ENCODE measurements around the gene PTK7. TPM values are rescaled to one million over a fixed set of nuclear protein-coding genes. Genes with fewer than 3 reads are reported as not detected.
"Not testable (repeated sequence)": the region's sequence is repeated elsewhere in the genome, so short reads cannot be mapped to it uniquely, and the experiment has no call there.

The PTK7 gene
- total and polyA plus RNA-seq, 2 experiments from 2014 or later, result 75.8 to 115 TPM

DNA sequence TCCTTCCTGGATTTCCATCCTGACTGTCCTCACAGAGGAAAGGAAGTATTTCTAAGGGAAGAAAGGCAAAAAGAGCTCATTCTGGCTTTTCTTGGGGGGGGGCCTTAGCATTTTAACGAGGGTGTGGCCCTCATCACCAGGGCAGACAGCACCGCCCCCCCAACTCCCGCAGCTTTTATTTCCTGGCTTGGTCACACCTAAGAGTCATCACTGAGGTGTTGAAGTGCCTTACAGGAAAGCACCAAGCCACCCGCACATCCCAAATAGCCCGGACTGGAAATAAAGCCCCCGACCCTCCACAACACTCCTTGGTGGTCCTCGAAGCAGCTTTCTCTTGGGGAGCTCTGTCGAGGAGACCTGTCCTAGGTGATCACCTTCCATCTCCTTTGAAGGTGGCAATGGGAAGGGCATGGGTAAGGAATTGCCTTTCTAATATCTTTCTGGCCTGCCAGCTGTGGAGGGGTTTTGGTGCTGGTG lies 1.3 kb downstream of the PTK7 start:
- peaks cover 6% of the 10 kb centered on the region for H3K36me3 ChIP-seq

DNA sequence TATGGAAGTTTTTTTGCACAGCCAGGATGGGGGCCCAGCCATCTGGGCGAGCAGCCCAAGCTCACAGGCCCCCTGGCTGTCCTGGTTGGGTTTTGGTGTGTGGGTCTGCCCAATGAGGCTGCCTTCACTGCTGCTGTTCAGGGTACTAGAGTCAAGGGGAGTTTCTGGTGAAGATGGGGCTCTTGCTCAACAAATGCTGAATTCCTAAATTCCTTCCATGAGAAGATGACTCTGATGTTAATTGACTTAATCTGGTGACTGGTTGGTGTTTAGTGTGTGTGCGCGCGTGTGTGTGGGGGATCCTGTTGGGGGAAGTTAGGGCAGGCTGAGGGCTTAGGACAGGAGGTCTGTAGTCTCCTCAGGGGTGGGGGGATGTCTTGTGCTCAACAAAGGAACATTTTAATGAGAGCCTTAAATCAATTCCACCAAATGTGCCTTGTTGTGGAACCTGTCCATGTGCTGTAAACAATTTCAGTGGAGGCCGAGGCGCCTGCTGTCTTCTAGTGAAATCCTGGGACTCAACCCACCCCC lies 1.9 kb downstream of the PTK7 start:
- H3K4me1 ChIP-seq (ENCODE audit: low read depth), result peaks cover 6% of the 10 kb centered on the region
- H3K27ac ChIP-seq, result no peak overlapping the region
- H3K36me3 ChIP-seq, result peaks cover 1% of the 10 kb centered on the region
- H3K27me3 ChIP-seq, result no peaks in the 10 kb centered on the region
- peak overlapping the region; percentile 96 for H3K4me3 ChIP-seq
- DNase-seq (ENCODE audit: low read depth in 1 of 2, low spot score in 1 of 2), result peak in 1 of 2 donors; percentile 62
- H3K9me3 ChIP-seq (ENCODE audit: low read depth), result no peaks in the 10 kb centered on the region
- TF ChIP-seq, protein P1, sequence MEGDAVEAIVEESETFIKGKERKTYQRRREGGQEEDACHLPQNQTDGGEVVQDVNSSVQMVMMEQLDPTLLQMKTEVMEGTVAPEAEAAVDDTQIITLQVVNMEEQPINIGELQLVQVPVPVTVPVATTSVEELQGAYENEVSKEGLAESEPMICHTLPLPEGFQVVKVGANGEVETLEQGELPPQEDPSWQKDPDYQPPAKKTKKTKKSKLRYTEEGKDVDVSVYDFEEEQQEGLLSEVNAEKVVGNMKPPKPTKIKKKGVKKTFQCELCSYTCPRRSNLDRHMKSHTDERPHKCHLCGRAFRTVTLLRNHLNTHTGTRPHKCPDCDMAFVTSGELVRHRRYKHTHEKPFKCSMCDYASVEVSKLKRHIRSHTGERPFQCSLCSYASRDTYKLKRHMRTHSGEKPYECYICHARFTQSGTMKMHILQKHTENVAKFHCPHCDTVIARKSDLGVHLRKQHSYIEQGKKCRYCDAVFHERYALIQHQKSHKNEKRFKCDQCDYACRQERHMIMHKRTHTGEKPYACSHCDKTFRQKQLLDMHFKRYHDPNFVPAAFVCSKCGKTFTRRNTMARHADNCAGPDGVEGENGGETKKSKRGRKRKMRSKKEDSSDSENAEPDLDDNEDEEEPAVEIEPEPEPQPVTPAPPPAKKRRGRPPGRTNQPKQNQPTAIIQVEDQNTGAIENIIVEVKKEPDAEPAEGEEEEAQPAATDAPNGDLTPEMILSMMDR (IDR thresholded peaks at IDR 0.05; ENCODE audit: low read depth, low read length), result no peak

More for the DNA sequence above, 1.3 kb downstream of the PTK7 start:
- Histone ChIP-seq H3K9me3 (ENCODE audit: low read depth) (no peaks in the 10 kb centered on the region), H3K4me1 (ENCODE audit: low read depth) (peaks cover 6% of the 10 kb centered on the region), H3K27ac (peak overlapping the region; percentile 53), H3K4me3 (peak overlapping the region; percentile 96), H3K27me3 (no peaks in the 10 kb centered on the region)
- TF ChIP-seq, protein P1 (IDR thresholded peaks at IDR 0.05; ENCODE audit: low read depth, low read length), result no peak
- DNase-seq (ENCODE audit: low read depth in 1 of 2, low spot score in 1 of 2), result no peak

DNA sequence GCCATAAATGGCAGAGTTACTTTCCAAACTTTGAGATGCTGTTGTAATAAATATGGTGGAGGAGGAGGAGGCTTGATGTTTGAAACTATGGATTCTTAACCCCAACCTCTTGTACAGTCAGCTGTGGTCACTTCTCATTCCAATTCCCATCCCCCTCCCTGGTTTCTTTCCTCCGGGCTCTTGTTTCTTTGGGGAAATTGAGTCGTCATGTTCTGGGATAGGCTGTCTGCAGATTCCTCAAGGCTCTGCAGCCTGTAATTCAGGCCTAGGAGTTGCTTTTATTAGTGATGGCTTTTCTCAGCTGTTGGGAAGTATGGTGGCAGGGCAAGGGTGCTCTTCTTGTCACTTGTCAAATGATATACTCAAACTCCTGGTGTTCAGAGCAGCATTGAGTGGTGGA lies 2.6 kb downstream of the PTK7 start:
- peak in 1 of 2 donors; percentile 69 for DNase-seq (ENCODE audit: low read depth in 1 of 2, low spot score in 1 of 2)
- Histone ChIP-seq H3K9me3 (ENCODE audit: low read depth) (no peaks in the 10 kb centered on the region), H3K27me3 (no peaks in the 10 kb centered on the region), H3K36me3 (no peaks in the 10 kb centered on the region), H3K27ac (no peak overlapping the region), H3K4me1 (ENCODE audit: low read depth) (peaks cover 6% of the 10 kb centered on the region), H3K4me3 (no peak overlapping the region)
- TF ChIP-seq, protein P1 (IDR thresholded peaks at IDR 0.05; ENCODE audit: low read depth, low read length), result no peak

DNA sequence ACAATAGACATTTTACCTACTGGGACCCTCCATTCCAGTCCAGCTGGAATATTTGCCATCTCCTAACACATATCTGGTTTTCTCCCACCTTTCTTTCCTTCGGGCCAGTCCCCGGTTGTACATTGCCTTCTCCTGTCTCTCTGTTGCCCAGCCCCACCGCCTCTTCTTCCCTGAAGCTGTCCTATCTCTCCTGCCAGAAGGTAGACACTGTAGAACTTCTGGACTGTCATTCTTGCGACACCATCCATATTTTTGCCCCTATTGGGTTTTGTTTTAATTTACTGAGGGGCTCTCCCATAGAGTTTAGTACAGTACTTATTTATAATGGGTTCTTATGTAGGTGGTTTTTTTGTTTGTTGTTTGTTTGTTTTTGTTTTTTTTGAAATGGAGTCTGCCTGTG lies 4.9 kb downstream of the PTK7 start:
- Histone ChIP-seq H3K27ac (no peak overlapping the region), H3K36me3 (no peaks in the 10 kb centered on the region), H3K9me3 (ENCODE audit: low read depth) (no peaks in the 10 kb centered on the region), H3K4me1 (ENCODE audit: low read depth) (peaks cover 6% of the 10 kb centered on the region), H3K4me3 (no peak overlapping the region), H3K27me3 (no peaks in the 10 kb centered on the region)
- no peak for DNase-seq (ENCODE audit: low read depth in 1 of 2, low spot score in 1 of 2)
- TF ChIP-seq, protein P1 (IDR thresholded peaks at IDR 0.05; ENCODE audit: low read depth, low read length), result no peak

DNA sequence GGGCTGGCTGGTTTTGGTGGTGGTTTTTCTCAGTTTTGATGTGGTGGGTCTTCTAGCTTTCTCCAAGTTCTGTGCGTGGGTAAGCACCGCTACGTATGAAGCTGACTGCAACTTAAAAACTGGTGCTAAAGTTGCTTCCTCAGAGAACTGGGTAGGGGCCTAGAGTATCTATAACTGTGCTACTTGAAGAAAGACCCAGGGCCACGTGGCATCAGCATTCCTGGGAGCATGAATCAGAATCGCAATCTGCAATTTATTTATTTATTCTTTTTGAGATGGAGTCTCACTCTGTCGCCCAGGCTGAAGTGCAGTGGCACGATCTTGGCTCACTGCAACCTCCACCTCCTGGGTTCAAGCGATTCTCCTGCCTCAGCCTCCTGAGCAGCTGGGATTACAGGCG lies 5.8 kb downstream of the PTK7 start:
- not testable (repeated sequence) for H3K27me3 ChIP-seq; H3K9me3 ChIP-seq (ENCODE audit: low read depth); H3K4me1 ChIP-seq (ENCODE audit: low read depth); H3K27ac ChIP-seq; DNase-seq (ENCODE audit: low read depth in 1 of 2, low spot score in 1 of 2); H3K36me3 ChIP-seq; H3K4me3 ChIP-seq

DNA sequence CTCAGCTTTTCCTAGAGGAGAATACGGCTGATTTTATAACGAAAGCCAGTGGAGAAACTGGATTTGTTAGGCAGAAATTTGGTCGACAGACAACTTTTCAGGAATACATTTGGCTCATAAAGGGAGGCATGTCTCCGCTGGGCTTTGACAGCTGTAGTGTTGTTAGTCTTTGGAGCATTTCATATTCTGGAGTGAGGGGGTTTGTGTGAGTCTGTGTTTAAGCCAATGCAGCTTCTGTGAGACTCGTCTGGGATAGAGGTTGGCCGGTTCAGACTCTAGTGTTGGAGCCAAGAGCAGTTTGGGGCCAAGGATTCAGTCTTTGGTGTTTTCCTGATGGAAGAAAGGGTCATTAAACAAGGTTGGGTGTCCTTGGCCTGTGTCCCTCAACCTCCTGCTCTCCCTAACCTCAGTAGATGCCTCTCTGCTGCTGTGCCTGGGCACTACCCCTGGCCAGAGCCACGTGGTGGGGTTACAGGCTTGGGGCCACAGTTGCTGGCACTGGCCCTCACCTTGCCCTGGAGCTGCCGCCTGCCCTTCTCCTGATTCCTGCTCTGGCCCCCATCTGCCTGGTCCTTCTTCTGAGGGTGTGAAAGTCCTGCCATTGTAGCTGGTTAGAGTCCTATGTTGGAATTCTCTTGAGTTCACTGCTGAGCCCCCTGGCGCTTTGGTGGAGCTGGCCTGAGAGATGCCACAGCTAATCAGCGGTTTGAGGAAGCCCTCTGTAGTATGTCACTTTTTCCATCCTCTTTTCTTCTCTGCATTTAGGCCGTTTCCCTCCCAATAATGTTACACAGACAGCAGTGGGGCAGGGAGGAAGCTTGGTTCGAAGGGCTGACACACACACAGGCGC lies 6.9 kb downstream of the PTK7 start:
- DNase-seq (ENCODE audit: low read depth in 1 of 2, low spot score in 1 of 2), result no peak
- Histone ChIP-seq H3K4me1 (ENCODE audit: low read depth) (peaks cover 3% of the 10 kb centered on the region), H3K27me3 (no peaks in the 10 kb centered on the region), H3K9me3 (ENCODE audit: low read depth) (no peaks in the 10 kb centered on the region), H3K36me3 (no peaks in the 10 kb centered on the region), H3K4me3 (no peak overlapping the region), H3K27ac (peak overlapping the region; percentile 8)
- TF ChIP-seq, protein P1 (IDR thresholded peaks at IDR 0.05; ENCODE audit: low read depth, low read length), result no peak
